Stomach (tissue), 9 donors: ENCODE measurements around the gene CNOT3. TPM values are rescaled to one million over a fixed set of nuclear protein-coding genes. Genes with fewer than 3 reads are reported as not detected.
A peak's percentile ranks its signal among the peaks of the same experiment; 100 is the strongest.

Experiments
- DNase-seq, 2 donors: peaks; one replicate each; pipeline versions ENCODE4 v3.0.0 to v3.0.0-alpha.2; 2013 to 2019
- H3K27ac ChIP-seq, 5 donors: fragments of 200-600 bp in 4 of 5; sonication (generic) in 4 of 5; one replicate each; pipeline ENCODE4 v1.5.1; 2013 to 2019; ENCODE audit warnings: mild to moderate bottlenecking in 1 of 5, moderate library complexity in 1 of 5
- H3K27me3 ChIP-seq, 3 donors: fragments of 200-600 bp; sonication (generic); one replicate each; pipeline ENCODE4 v1.5.1; 2017 to 2019; ENCODE audit warnings: mixed run types in 1 of 3
- H3K36me3 ChIP-seq, 4 donors: fragments of 200-600 bp; sonication (generic); 1 replicate in 3 of 4; 2 replicates in 1 of 4; pipeline ENCODE4 v1.5.1; 2016 to 2019
- H3K4me1 ChIP-seq, 4 donors: fragments of 200-600 bp; sonication (generic); one replicate each; pipeline ENCODE4 v1.5.1; 2016 to 2019
- H3K4me3 ChIP-seq, 4 donors: fragments of 200-600 bp; sonication (generic) in 3 of 4; one replicate each; pipeline ENCODE4 v1.5.1; 2016 to 2019; ENCODE audit warnings: mild to moderate bottlenecking in 1 of 4
- H3K9me3 ChIP-seq, 4 donors: fragments of 200-600 bp; sonication (generic); one replicate each; pipeline ENCODE4 v1.5.1; 2016 to 2019
- CTCF ChIP-seq, 7 experiments: fragments of 450-650 bp in 4 of 7; fragments of 200-600 bp in 3 of 7; sonication (generic) in 3 of 7; IDR thresholded peaks; one replicate each; pipeline ENCODE4 v1.5.1; 2016 to 2019; ENCODE audit warnings: antibody characterized with exemption in 7 of 7, control low read depth in 2 of 7, mild to moderate bottlenecking in 1 of 7
- EP300 ChIP-seq: sonication (generic); formaldehyde crosslinking; IDR thresholded peaks from one replicate; pipeline ENCODE4 v1.6.1; 2017; ENCODE audit warnings: antibody characterized with exemption
- POLR2A ChIP-seq, 4 donors: fragments of 450-650 bp; IDR thresholded peaks; one replicate each; pipeline ENCODE4 v1.6.1; 2016; ENCODE audit warnings: antibody characterized with exemption in 4 of 4, control low read depth in 2 of 4, mild to moderate bottlenecking in 1 of 4, moderate library complexity in 1 of 4
- POLR2AphosphoS5 ChIP-seq, 3 donors: sonication (generic); formaldehyde crosslinking; IDR thresholded peaks; one replicate each; pipeline ENCODE4 v1.6.1; 2016; ENCODE audit warnings: antibody characterized with exemption in 3 of 3
- WGBS, 5 donors: extraction: QIAGEN DNeasy Blood & Tissue Kit in 3 of 5; methylation state at CpG; one replicate each; pipeline versions ENCODE4 v1.1.5 to v1.1.7; 2013 to 2018; 5-methylcytosine and 5-hydroxymethylcytosine counted together
- intact Hi-C: fragments of 100-400 bp; cut with DNase I; formaldehyde crosslinking; loops from one replicate; pipeline ENCODE4 v1.15.1; 2023; ENCODE audit warnings: low total_unique reads
- polyA plus RNA-seq, 3 donors: library from polyadenylated mRNA; stranded (reverse); fragments of 200-250 nt; gene quantifications; one replicate each; pipeline ENCODE4 v1.2.3, GENCODE V29; 2013
- total RNA-seq, 5 donors: library from RNA; depleted of rRNA; stranded (reverse); fragments of >200 nt; gene quantifications; one replicate each; pipeline versions ENCODE4 v1.1.0 to v1.2.3, GENCODE V29; 2014 to 2016
- donor health status: healthy with polysubstance abuse.
- donor health status: Bipolar disorder and iron deficiency.
- donor health status: healthy.

CNOT3 gene
- total and polyA plus RNA-seq, 8 donors: 11.2 to 100 (median 29.2) TPM

DNA sequence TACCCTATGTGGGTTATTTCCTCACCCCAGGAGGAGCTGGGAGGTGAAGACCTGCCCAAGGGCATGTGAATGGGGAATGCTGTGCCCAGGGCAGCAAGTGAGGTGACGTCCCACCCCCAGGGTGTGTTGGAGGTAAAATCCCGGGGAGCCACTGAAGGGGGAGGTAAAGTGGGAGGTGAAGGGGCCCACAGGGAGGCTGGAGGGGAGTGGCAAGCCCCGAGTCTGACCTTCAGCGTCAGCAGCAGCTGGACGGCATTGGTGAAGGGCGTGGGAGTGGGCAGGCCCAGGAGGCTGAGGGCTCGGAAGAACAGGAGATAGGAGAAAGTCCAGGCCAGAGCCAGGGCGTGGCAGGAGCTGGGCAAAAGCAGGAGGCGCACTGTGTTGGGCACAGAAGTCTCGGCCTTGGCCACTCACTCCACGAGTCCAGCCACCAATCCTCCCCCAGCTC lies 49.4 kb downstream of the CNOT3 start:
- no peaks in the 10 kb centered on the region for H3K27me3 ChIP-seq
- H3K9me3 ChIP-seq: no peaks in the 10 kb centered on the region
- H3K36me3 ChIP-seq: peaks cover 14 to 27% (median 21%) of the 10 kb centered on the region in 4 donors
- intact Hi-C loops: no loop called here
- H3K27ac ChIP-seq: peak overlapping the region; percentile 26 to 99 (median 97)
- peak; percentile 59 to 91 for DNase-seq
- no peak overlapping the region for H3K4me3 ChIP-seq
- no peak for TF ChIP-seq POLR2A (IDR thresholded peaks at IDR 0.05)
- TF ChIP-seq EP300: no peak
- TF ChIP-seq CTCF (IDR thresholded peaks at IDR 0.05): no peak
- peak in 1 of 3 donors; percentile 18 for TF ChIP-seq POLR2AphosphoS5 (IDR thresholded peaks at IDR 0.05)
- 40 to 73% (median 59%) methylated on average over 10 to 11 of the region's 11 CpGs for WGBS, 5 donors
- peaks cover 22 to 34% (median 30%) of the 10 kb centered on the region in 4 donors for H3K4me1 ChIP-seq

- no peak for TF ChIP-seq EP300
- DNase-seq: peak in 1 of 2 donors; percentile 47
- 13 to 25% (median 19%) methylated on average over 12 of the region's 12 CpGs for WGBS, 5 donors
- peaks cover 14 to 29% (median 22%) of the 10 kb centered on the region in 4 donors for H3K36me3 ChIP-seq
- H3K27me3 ChIP-seq: no peaks in the 10 kb centered on the region
- H3K4me3 ChIP-seq: peak overlapping the region; percentile 75 to 93 (median 84)
- H3K4me1 ChIP-seq: peaks cover 28 to 45% (median 40%) of the 10 kb centered on the region in 4 donors
- H3K27ac ChIP-seq: peak overlapping the region; percentile 97 to 99 (median 99)
- intact Hi-C loops: no loop called here
- no peaks in the 10 kb centered on the region for H3K9me3 ChIP-seq
These were observed 50.8 kb downstream of the CNOT3 start for GRCh38 chr19:54188215-54188871.

GRCh38 chr19:54189145-54189734 lies 51.7 kb downstream of the CNOT3 start, which contains the start of gene MBOAT7:
MBOAT7 (minus strand) TSS chr19:54189580; CDS start chr19:54188508, 1,072 bp downstream.
- H3K4me3 ChIP-seq: peak within 1 kb of the TSS; percentile 75 to 93 (median 84)
- H3K36me3 ChIP-seq: peaks cover 16 to 33% (median 26%) of the 10 kb centered on the region in 4 donors
- TF ChIP-seq EP300: no peak
- peak in 1 of 7 experiments; percentile 49 for TF ChIP-seq CTCF (IDR thresholded peaks at IDR 0.05)
- no peak for TF ChIP-seq POLR2A (IDR thresholded peaks at IDR 0.05)
- TF ChIP-seq POLR2AphosphoS5 (IDR thresholded peaks at IDR 0.05): peak; percentile 4 to 70 (median 44)
- intact Hi-C loops: no loop called here
- H3K27ac ChIP-seq: peak within 1 kb of the TSS; percentile 97 to 99 (median 99)
- 0 to 1% (median 1%) methylated on average over 22 to 64 of the region's 64 CpGs for WGBS, 5 donors
- no peaks in the 10 kb centered on the region for H3K27me3 ChIP-seq
- no peaks in the 10 kb centered on the region for H3K9me3 ChIP-seq
- H3K4me1 ChIP-seq: peaks cover 28 to 45% (median 40%) of the 10 kb centered on the region in 4 donors
- DNase-seq: no peak

DNA sequence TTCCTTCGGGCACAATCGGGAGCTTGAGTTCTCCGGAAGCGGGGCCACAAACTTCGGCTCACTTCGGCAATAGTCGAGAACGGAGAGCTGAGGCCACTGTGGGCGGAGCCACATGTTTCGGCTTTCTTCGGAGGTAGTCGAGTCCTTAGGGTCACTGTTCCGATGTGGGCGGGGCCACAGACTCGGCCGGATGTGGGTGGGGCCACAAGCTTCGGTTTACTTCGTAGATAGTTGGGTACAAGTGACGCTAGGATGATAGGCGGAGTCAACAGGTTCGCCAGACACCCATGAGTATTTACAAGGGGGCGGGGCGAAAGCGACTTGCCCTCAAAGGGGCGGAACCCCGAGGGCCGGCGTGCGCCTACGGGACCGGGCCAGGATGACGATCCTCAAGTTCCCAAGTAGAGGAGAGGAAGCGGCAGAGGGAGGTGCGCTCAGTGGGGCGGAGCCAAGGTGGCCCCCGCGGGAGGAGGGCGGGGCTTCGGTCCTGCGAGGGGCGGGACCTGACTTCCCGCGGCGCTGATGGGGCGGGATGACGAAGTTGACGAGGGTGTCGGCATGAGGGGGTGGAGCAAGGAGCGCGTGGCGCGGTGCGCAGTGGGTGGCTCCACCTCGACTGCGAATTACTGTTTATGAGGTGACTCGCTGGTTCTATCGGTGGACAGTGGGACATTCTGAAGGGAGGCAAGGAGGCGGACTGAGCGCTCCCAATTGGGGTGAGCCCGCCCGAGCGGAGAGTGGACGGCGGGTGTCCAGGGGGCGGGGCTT lies 52.4 kb downstream of the CNOT3 start:
- 0 to 1% (median 0%) methylated on average over 45 to 65 of the region's 65 CpGs for WGBS, 5 donors

More for the DNA sequence above, 52.4 kb downstream of the CNOT3 start:
- Histone ChIP-seq H3K27ac (peak overlapping the region; percentile 97 to 99 (median 99)), H3K4me1 (peaks cover 28 to 45% (median 40%) of the 10 kb centered on the region in 4 donors), H3K36me3 (peaks cover 16 to 40% (median 33%) of the 10 kb centered on the region in 4 donors), H3K27me3 (no peaks in the 10 kb centered on the region), H3K9me3 (no peaks in the 10 kb centered on the region), H3K4me3 (peak overlapping the region; percentile 75 to 93 (median 84))
- intact Hi-C loops: no loop called here
- peak; percentile 100 for DNase-seq
- TF ChIP-seq EP300 (no peak), POLR2A (IDR thresholded peaks at IDR 0.05) (peak in 1 of 4 donors; percentile 23), POLR2AphosphoS5 (IDR thresholded peaks at IDR 0.05) (peak in 2 of 3 donors; percentile 78 to 82), CTCF (IDR thresholded peaks at IDR 0.05) (no peak)
